OCI-LY3 (cell line): Measurements from ENCODE around the gene SH3BP5L.

Source experiments
- H2AFZ ChIP-seq: fragments of 200-600, 300-600 bp; shearing (Covaris generic); 2 replicates; pipeline ENCODE4 v1.6.0; 2014; ENCODE audit warnings: antibody characterized with exemption, low read depth, low read length
- H3K27ac ChIP-seq: fragments of 200-600, 300-600 bp; sonication (generic); 2 replicates; pipeline ENCODE4 v1.5.1; 2014; ENCODE audit warnings: mild to moderate bottlenecking, low read length, moderate library complexity, mixed read lengths
- H3K27me3 ChIP-seq: fragments of 200-600, 300-600 bp; sonication (generic); 2 replicates; pipeline ENCODE4 v1.6.1; 2014; ENCODE audit warnings: low read depth, low read length, mixed read lengths
- H3K36me3 ChIP-seq: fragments of 200-600, 300-600 bp; sonication (generic); replicated peaks from 2 replicates; pipeline ENCODE3; 2014; ENCODE audit warnings: low read depth, low read length, mixed read lengths
- H3K4me1 ChIP-seq: fragments of 300-600, 200-600 bp; sonication (generic); 2 replicates; pipeline ENCODE4 v1.6.1; 2014; ENCODE audit warnings: low read length, mixed read lengths
- H3K4me2 ChIP-seq: fragments of 200-600, 300-600 bp; sonication (generic); 2 replicates; pipeline ENCODE4 v1.6.1; 2014; ENCODE audit warnings: low read length, mixed read lengths
- H3K4me3 ChIP-seq: fragments of 300-600, 200-600 bp; sonication (generic); 2 replicates; pipeline ENCODE4 v1.5.1; 2014; ENCODE audit warnings: antibody characterized with exemption, mild to moderate bottlenecking, low read length, moderate library complexity
- H3K79me2 ChIP-seq: fragments of 300-600, 200-600 bp; shearing (Covaris generic); 2 replicates; pipeline ENCODE4 v1.6.1; 2014; ENCODE audit warnings: mild to moderate bottlenecking, low read length, mixed read lengths
- H3K9ac ChIP-seq: fragments of 300-600, 200-600 bp; shearing (Covaris generic); 2 replicates; pipeline ENCODE4 v1.6.0; 2014; ENCODE audit warnings: mild to moderate bottlenecking, low read length, moderate library complexity
- H3K9me3 ChIP-seq: fragments of 200-600, 300-600 bp; shearing (Covaris generic); 2 replicates; pipeline ENCODE4 v1.6.1; 2014; ENCODE audit warnings: low read length, mixed read lengths; ENCODE audit not compliant: insufficient read depth
- H4K20me1 ChIP-seq: fragments of 200-600, 300-600 bp; sonication (generic); 2 replicates; pipeline ENCODE4 v1.6.1; 2016; ENCODE audit warnings: low read length, mixed read lengths; ENCODE audit not compliant: insufficient read depth
- EZH2phosphoT487 ChIP-seq: fragments of 200-600 bp; shearing (Covaris generic); IDR thresholded peaks from 2 replicates; pipeline ENCODE4 v1.6.1; 2018; ENCODE audit warnings: antibody characterized with exemption, mixed run types, low read depth
- TF ChIP-seq, protein P1 (sequence below): fragments of 200-600, 300-600 bp; sonication (generic); IDR thresholded peaks from 2 replicates; pipeline ENCODE4 v1.5.1; 2014; ENCODE audit warnings: antibody characterized with exemption, low read length, low read depth

SH3BP5L gene

DNA sequence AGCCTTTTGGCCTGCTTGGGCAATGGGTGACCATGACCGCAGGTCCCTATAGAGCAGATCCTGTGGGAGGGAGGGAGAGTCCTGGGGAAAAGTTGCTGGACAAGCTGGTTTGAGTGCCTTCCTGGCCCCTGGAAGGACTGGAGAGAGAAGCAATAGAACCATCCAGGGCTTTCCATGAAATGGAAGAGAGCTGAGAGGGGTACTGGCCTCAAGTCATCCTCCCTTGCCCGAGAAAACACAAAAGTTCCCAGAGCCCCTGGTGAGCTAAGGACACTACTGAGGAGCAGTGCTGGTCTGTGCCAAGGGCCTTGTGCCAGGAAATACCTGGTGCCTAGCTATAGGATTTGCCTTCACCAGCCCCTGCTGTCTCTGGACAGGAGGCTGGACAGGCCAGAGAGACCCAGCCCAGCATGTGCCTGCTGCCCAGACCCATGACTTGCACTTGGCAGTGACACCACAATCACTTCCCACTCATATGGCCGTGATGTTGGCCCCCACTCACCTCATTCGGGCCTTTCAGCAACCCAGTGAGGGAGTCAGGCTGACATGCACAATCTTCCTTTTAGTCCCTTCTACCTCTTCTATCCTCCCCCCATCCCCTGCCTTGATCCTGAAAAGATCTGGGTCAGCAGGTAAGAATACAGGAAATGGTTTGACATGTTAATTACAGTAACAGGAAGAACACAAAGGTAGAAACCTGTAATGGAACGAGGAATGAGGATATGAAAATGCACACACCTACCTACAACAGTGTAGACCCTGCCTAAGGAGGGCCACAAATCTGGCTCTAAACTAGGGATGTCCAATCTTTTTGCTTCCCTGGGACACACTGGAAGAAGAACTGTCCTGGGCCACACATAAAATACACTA is 7.0 kb downstream of the SH3BP5L start:
- H3K79me2 ChIP-seq: peaks cover 19% of the 10 kb centered on the region

DNA sequence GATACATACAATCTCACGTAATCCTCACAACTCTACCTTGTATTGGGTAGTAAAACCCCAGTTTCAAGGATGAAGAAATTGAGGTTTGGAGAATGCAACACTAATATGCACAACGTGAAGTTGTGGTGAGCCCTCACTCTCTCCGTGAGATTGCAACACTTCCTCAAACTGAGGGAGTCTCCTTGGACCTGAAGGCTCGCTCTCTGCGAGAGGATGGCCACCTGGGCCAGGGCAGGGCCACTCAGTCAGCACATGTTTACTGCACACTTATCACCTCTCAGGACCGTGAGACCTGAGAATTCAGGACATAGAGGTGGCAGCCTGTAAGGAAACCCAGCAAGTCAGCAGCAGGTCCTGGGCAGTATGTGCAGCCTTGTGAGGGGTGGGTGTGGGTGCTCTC is 8.7 kb downstream of the SH3BP5L start:
- peaks cover 8% of the 10 kb centered on the region for H3K4me1 ChIP-seq
- H3K36me3 ChIP-seq: peaks cover 47% of the 10 kb centered on the region
- TF ChIP-seq EZH2phosphoT487: no peak
- TF ChIP-seq, protein P1, sequence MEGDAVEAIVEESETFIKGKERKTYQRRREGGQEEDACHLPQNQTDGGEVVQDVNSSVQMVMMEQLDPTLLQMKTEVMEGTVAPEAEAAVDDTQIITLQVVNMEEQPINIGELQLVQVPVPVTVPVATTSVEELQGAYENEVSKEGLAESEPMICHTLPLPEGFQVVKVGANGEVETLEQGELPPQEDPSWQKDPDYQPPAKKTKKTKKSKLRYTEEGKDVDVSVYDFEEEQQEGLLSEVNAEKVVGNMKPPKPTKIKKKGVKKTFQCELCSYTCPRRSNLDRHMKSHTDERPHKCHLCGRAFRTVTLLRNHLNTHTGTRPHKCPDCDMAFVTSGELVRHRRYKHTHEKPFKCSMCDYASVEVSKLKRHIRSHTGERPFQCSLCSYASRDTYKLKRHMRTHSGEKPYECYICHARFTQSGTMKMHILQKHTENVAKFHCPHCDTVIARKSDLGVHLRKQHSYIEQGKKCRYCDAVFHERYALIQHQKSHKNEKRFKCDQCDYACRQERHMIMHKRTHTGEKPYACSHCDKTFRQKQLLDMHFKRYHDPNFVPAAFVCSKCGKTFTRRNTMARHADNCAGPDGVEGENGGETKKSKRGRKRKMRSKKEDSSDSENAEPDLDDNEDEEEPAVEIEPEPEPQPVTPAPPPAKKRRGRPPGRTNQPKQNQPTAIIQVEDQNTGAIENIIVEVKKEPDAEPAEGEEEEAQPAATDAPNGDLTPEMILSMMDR: no peak
- H3K9me3 ChIP-seq: no peaks in the 10 kb centered on the region
- H4K20me1 ChIP-seq: peaks cover 13% of the 10 kb centered on the region
- H2AFZ ChIP-seq: no peak overlapping the region
- H3K9ac ChIP-seq: no peak overlapping the region
- no peak overlapping the region for H3K4me3 ChIP-seq
- H3K79me2 ChIP-seq: peaks cover 7% of the 10 kb centered on the region; the same call in 1 of the 2 replicates
- no peak overlapping the region for H3K4me2 ChIP-seq
- H3K27me3 ChIP-seq: no peaks in the 10 kb centered on the region
- no peak overlapping the region for H3K27ac ChIP-seq

More for the DNA sequence above, 7.0 kb downstream of the SH3BP5L start:
- Histone ChIP-seq H3K36me3 (peaks cover 55% of the 10 kb centered on the region), H3K27me3 (no peaks in the 10 kb centered on the region), H3K9ac (no peak overlapping the region), H4K20me1 (peaks cover 17% of the 10 kb centered on the region), H3K4me1 (peaks cover 8% of the 10 kb centered on the region), H2AFZ (no peak overlapping the region), H3K9me3 (no peaks in the 10 kb centered on the region), H3K27ac (0 out of 2 replicates have a peak overlapping the region, but pooled peaks have one; percentile 2), H3K4me2 (peak overlapping the region; percentile 21; the same call in 1 of the 2 replicates), H3K4me3 (no peak overlapping the region)
- TF ChIP-seq, protein P1: no peak
- no peak for TF ChIP-seq EZH2phosphoT487

DNA sequence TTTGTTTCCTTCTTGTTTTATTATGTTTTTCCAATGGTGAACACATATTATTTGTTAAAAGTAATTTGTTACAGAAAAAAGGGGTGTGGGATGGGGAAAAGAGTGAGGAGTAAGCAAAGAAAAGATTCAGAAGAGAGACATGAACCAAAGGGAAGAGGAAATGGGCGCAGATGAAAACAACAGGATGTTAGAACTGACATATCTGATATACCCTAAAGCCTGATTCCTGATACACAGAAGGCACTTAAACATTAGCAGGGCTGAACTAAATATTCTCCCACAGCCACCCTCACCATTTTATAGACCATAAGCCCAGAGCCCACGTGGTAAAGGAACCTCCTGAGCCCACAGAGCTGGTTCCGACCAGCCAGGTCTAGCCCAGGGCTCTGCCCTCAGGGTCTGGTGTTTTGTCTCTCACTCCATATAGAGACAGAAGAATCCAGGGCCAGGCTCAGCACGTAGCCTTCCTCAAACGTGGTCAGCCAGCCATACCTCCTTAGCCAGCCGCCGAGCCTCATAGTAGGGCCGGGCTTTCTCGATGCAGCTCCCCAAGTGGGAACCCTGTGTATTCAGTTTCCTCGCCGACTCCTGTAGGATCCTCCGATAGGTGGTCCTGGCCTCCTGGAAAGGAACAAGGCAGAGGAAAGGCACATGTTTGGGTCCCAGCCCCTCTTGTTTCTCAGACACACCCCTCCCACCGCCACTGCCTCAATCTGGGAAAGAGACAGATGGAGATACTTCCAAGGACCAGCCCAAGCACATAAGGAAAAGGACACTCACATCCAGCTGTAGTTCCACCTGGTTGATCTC is 9.5 kb downstream of the SH3BP5L start:
- TF ChIP-seq, protein P1: no peak
- no peak for TF ChIP-seq EZH2phosphoT487
- no peak overlapping the region for H2AFZ ChIP-seq
- H4K20me1 ChIP-seq: peaks cover 7% of the 10 kb centered on the region; the same call in 1 of the 2 replicates
- H3K79me2 ChIP-seq: peaks cover 5% of the 10 kb centered on the region; the same call in 1 of the 2 replicates
- peaks cover 8% of the 10 kb centered on the region for H3K4me1 ChIP-seq
- peaks cover 40% of the 10 kb centered on the region for H3K36me3 ChIP-seq
- no peak overlapping the region for H3K4me2 ChIP-seq
- no peak overlapping the region for H3K9ac ChIP-seq
- no peaks in the 10 kb centered on the region for H3K27me3 ChIP-seq
- H3K27ac ChIP-seq: no peak overlapping the region
- no peaks in the 10 kb centered on the region for H3K9me3 ChIP-seq
- no peak overlapping the region for H3K4me3 ChIP-seq
